Measurements from ENCODE around the gene MNX1.

MNX1 gene

GRCh38 chr7:157054927-157055326, 44.5 kb upstream of the MNX1 start:
- no peak for DNase-seq (ENCODE audit: low read depth)
- no peak overlapping the region for H3K4me3 ChIP-seq (ENCODE audit: low read depth, low read length)
- TF ChIP-seq CTCF (IDR thresholded peaks at IDR 0.05; ENCODE audit: low read depth, low read length, missing control alignments): no peak
- in situ Hi-C loops (cut with HindIII; ENCODE audit: low sequenced_read_pairs): no loop called here

GRCh38 chr7:157053118-157053517, 42.7 kb upstream of the MNX1 start:
- TF ChIP-seq CTCF (IDR thresholded peaks at IDR 0.05; ENCODE audit: low read depth, low read length, missing control alignments): no peak
- no peak overlapping the region for H3K4me3 ChIP-seq (ENCODE audit: low read depth, low read length)
- no peak for DNase-seq (ENCODE audit: low read depth)
- in situ Hi-C loops (cut with HindIII; ENCODE audit: low sequenced_read_pairs): no loop called here

GRCh38 chr7:157047148-157047547, 36.7 kb upstream of the MNX1 start:
- in situ Hi-C loops (cut with HindIII; ENCODE audit: low sequenced_read_pairs): no loop called here
- no peak overlapping the region for H3K4me3 ChIP-seq (ENCODE audit: low read depth, low read length)

GRCh38 chr7:157046681-157047080, 36.2 kb upstream of the MNX1 start:
- in situ Hi-C loops (cut with HindIII; ENCODE audit: low sequenced_read_pairs): no loop called here
- DNase-seq (ENCODE audit: low read depth): peak; percentile 26
- H3K4me3 ChIP-seq (ENCODE audit: low read depth, low read length): no peak overlapping the region
- TF ChIP-seq CTCF (IDR thresholded peaks at IDR 0.05; ENCODE audit: low read depth, low read length, missing control alignments): no peak

More at GRCh38 chr7:157047148-157047547, 36.7 kb upstream of the MNX1 start:
- no peak for TF ChIP-seq CTCF (IDR thresholded peaks at IDR 0.05; ENCODE audit: low read depth, low read length, missing control alignments)
- no peak for DNase-seq (ENCODE audit: low read depth)

GRCh38 chr7:157044943-157045660, 34.6 kb upstream of the MNX1 start:
- H3K4me3 ChIP-seq (ENCODE audit: low read depth, low read length): no peak overlapping the region
- TF ChIP-seq CTCF (IDR thresholded peaks at IDR 0.05; ENCODE audit: low read depth, low read length, missing control alignments): no peak
- DNase-seq (ENCODE audit: low read depth): no peak
- in situ Hi-C loops (cut with HindIII; ENCODE audit: low sequenced_read_pairs): no loop called here

GRCh38 chr7:157044147-157044687, 33.8 kb upstream of the MNX1 start:
- in situ Hi-C loops (cut with HindIII; ENCODE audit: low sequenced_read_pairs): no loop called here
- H3K4me3 ChIP-seq (ENCODE audit: low read depth, low read length): no peak overlapping the region
- no peak for TF ChIP-seq CTCF (IDR thresholded peaks at IDR 0.05; ENCODE audit: low read depth, low read length, missing control alignments)
- DNase-seq (ENCODE audit: low read depth): no peak
